NCI-H524 (cell line): ENCODE results near the gene PARP6.

ENCODE experiments used
- DNase-seq, 2 experiments: peaks; one replicate each; lab custom pipeline; 2025; lab: John Stamatoyannopoulos, UW

PARP6 gene

GRCh38 chr15:72199721-72200212 is 72.6 kb downstream of the PARP6 start:
- peak; percentile 64 to 83 for DNase-seq

DNA sequence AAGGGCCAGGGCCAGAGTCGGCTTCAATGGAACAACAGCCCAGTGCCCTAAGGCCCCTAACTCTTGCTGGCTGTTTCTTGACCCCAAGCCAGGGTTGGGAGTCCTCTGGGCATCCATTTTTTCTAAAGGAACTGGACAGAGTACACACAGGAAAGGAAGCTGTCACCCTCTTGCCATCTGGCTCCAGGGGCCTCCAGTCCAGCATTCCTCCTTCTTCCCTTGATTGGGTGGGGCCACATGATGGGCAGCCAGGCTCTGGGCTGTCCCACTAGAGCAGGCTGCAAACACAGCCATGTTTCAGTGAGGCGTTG is 73.2 kb downstream of the PARP6 start:
- peak in 1 of 2 experiments; percentile 38 for DNase-seq

- DNase-seq = peak in 1 of 2 experiments; percentile 61
Measured at GRCh38 chr15:72198356-72199204, 73.8 kb downstream of the PARP6 start.

DNA sequence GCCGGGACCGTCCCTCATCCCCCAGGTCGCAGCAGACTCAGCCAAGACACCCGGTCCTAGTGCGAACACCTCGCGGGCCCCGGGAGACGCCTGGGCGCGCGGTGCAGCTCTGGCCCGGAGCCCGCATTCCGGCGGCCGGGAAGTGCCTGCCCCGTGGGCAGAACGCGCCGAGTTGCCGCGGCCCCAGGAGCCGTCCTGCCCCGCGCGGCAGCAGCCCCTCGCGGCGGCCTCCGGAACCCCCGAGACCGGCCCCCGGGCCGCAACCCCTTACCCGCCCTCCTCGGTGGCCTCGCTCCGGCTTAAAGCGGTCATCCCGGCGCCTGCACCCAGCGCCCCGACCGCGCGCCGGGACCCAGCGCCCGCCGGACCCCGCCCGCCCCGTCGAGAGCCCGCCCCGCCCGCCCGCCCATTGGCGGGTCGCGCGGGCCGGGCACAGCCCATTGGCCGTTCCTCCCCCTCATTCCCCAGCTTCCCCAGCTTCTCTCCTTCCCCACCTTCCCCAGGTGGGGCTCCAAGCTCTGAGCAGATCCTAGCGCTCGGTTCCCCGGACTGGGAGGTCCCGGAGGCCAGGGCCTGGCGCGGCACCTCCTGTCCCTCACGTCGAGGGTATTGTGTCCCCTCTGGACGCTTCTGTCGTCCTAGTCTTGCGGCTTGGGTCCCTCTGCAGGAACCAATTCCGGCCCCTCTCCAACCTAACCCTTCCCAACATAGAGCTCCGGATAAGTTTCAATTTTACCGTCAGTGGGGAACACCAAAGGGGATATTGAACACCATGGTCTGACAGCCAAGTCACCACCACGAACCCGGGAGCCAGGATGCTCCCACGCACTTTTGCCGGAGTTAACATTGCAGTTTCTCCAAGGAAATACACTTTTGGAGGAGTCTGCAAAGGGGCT is 74.6 kb downstream of the PARP6 start, which contains the start of gene GRAMD2A:
TSS of gene GRAMD2A (minus strand) at position 328 of the 896 bp plus-strand sequence.
- peak; percentile 23 to 72 for DNase-seq

DNA sequence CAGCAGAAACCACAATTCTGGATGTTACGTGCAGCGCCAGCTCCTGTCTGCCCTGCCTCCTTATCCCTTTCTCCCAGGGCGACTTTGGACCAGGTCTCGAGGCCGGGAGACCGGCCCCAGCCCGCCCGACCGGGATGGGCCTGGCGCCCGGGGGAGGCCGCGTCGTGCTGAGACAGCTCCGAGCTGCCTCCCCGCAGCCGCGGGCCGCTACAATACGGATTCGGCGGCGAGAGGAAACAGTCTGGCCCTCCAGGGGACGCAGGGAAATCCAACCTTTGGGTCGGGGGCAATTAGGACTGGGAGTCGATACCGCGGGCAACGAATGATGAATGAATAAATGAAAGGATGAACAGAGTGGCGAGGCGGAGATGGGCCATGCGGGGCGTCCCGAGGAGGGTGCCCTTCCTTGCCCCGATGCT is 75.3 kb downstream of the PARP6 start:
- no peak for DNase-seq

- no peak for DNase-seq
Measured at GRCh38 chr15:72196409-72197040, 75.8 kb downstream of the PARP6 start.

- no peak for DNase-seq
Measured at GRCh38 chr15:72195101-72195511, 77.2 kb downstream of the PARP6 start.

- DNase-seq = peak in 1 of 2 experiments; percentile 30
Measured at GRCh38 chr15:72193836-72194396, 78.4 kb downstream of the PARP6 start.

- no peak for DNase-seq
Measured at GRCh38 chr15:72192416-72192815, 79.9 kb downstream of the PARP6 start.
